A375 (cell line): ENCODE results near the gene UTRN. TPM values are rescaled to one million over a fixed set of nuclear protein-coding genes. Genes with fewer than 3 reads are reported as not detected.

ENCODE experiments used
- total RNA-seq: library from RNA; depleted of rRNA; stranded (reverse); fragments of >200 nt; shearing (Covaris generic); gene quantifications from 2 replicates; pipeline ENCODE4 v1.2.3, GENCODE V29; 2014; rRNA removed

UTRN gene
- total RNA-seq, result 35.5 and 50.6 TPM in 2 replicates

DNA sequence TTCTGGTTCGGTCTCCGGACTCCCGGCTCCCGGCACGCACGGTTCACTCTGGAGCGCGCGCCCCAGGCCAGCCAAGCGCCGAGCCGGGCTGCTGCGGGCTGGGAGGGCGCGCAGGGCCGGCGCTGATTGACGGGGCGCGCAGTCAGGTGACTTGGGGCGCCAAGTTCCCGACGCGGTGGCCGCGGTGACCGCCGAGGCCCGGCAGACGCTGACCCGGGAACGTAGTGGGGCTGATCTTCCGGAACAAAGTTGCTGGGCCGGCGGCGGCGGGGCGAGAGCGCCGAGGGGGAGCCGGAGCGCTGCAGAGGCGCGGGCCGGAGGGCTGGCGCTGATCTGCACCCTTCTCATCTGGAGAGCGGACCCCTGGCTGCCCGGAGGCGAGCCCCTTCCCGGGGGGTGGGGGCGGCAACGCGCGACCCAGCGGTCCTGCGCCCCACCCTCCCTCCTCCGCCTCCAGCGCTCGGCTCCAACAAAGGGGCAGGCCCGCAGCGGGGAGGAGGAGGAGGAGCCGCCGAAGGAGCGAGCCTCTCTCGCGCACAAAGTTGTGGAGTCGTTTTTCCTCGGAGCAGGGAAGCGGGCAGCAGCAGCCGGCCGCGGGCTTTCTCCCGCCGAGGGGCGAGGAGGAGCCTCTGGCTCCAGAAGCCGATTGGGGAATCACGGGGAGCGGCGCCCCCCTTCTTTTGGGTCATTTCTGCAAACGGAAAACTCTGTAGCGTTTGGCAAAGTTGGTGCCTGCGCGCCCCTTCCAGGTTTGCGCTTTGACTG lies at the start of gene UTRN:
TSS of gene UTRN (plus strand) at position 553 of the 765 bp plus-strand sequence. CDS start 6,494 bp downstream, outside the sequence.

Other genes with a start within 250 kb of the UTRN start
- 70.8 and 73.0 TPM in 2 replicates for gene SF3B5, start 189.8 kb upstream of the UTRN start, total RNA-seq
- gene STX11, start 134.8 kb upstream of the UTRN start, total RNA-seq, result 0.08 and 0.24 TPM in 2 replicates